KOPT-K1 (cell line): ENCODE data around the gene EPB41.
"Not testable (repeated sequence)": the region's sequence is repeated elsewhere in the genome, so short reads cannot be mapped to it uniquely, and the experiment has no call there.

Experiments
- H3K27ac ChIP-seq: fragments of 200-600 bp; sonication (generic); 2 replicates; pipeline ENCODE4 v1.5.1; 2016; ENCODE audit warnings: antibody characterized with exemption, mild to moderate bottlenecking, low read depth, low read length; ENCODE audit not compliant: poor library complexity, severe bottlenecking
- H3K36me3 ChIP-seq: fragments of 200-600 bp; sonication (generic); 2 replicates; pipeline ENCODE4 v1.5.1; 2017; ENCODE audit warnings: antibody characterized with exemption, mild to moderate bottlenecking, low read length, moderate library complexity; ENCODE audit not compliant: insufficient read depth
- H3K9me3 ChIP-seq: fragments of 200-600 bp; sonication (generic); 2 replicates; pipeline ENCODE4 v1.5.1; 2017; ENCODE audit warnings: antibody characterized with exemption, low read length, mild to moderate bottlenecking; ENCODE audit not compliant: insufficient read depth, poor library complexity, severe bottlenecking

The EPB41 gene

DNA sequence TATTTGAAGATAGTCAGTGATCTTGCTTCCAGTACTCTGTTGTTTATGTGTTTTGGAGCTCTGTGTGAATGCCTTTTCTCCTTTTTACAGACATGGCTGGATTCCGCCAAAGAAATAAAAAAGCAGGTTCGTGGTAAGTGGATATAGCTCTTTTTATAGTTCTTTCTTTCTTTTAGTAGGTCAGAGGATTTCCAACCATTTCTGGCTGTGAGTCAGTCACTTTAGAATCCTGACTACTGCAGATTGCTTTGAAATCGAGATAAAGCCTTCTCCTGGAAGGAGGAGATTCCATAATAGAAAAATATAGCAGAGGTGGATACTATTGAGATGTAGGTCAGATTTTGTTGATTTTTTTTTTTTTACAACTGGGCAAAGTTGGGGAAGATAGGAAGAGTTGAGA lies 97.4 kb downstream of the EPB41 start:
- peaks cover 10% of the 10 kb centered on the region for H3K36me3 ChIP-seq
- no peaks in the 10 kb centered on the region for H3K9me3 ChIP-seq
- no peak overlapping the region for H3K27ac ChIP-seq

GRCh38 chr1:29017235-29017634 lies 102.9 kb downstream of the EPB41 start:
- no peak overlapping the region for H3K27ac ChIP-seq
- peaks cover 45% of the 10 kb centered on the region for H3K36me3 ChIP-seq
- no peaks in the 10 kb centered on the region for H3K9me3 ChIP-seq

DNA sequence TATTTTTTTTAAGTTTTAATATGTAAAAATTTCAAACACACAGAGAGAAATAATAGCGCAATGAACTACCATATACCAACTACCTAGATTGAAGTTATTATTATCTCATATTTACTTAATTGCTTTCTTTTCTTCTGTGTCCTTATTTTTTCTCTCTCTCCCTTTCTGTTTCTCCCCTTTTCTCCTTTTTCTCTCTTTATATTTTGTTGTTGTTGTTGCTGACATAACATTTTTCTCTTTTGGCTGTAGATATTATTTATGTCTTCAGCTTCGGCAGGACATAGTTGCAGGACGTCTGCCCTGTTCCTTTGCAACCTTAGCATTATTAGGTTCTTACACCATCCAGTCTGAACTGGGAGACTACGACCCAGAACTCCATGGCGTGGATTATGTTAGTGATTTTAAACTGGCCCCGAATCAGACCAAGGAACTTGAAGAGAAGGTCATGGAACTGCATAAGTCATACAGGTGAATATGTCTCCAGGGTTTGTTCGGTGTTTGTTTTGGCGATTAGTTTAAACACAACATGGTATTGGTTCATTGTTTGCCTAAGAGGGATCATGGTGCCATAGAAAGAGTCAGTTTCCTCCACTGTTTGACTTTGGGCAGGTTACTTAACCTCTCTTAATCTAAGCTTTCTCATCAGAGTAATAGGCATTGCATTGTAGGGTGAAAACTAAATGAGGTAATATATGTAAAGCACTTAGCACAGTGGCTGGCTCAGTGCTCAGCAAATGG lies 103.8 kb downstream of the EPB41 start:
- peaks cover 41% of the 10 kb centered on the region for H3K36me3 ChIP-seq
- no peaks in the 10 kb centered on the region for H3K9me3 ChIP-seq
- no peak overlapping the region for H3K27ac ChIP-seq

DNA sequence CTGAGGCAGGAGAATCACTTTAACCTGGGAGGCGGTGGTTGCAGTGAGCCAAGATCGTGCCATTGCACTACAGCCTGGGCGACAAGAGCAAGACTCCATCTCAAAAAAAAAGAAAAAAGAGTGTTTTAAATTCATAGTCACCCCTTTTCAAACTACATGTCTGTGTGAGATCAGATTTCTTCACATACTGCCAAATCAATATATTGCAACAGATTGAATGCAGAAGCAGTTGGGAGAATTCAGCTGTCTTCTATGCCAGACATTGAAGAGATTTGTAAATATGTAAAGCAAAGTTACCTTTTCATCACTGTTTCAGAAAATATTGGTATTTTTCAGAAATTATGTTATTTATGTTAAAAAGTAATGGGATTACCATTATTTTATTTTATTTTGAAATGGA lies 108.3 kb downstream of the EPB41 start:
- Histone ChIP-seq H3K9me3 (no peaks in the 10 kb centered on the region), H3K36me3 (peaks cover 31% of the 10 kb centered on the region), H3K27ac (no peak overlapping the region)

- H3K27ac ChIP-seq, result no peak overlapping the region
- H3K9me3 ChIP-seq, result no peaks in the 10 kb centered on the region
- peaks cover 42% of the 10 kb centered on the region for H3K36me3 ChIP-seq
Observed at GRCh38 chr1:29029667-29030066, 115.3 kb downstream of the EPB41 start.

- Histone ChIP-seq H3K36me3 (peaks cover 74% of the 10 kb centered on the region), H3K27ac (no peak overlapping the region), H3K9me3 (no peaks in the 10 kb centered on the region)
Observed at GRCh38 chr1:29032841-29033240, 118.5 kb downstream of the EPB41 start.

GRCh38 chr1:29033829-29034466 lies 119.6 kb downstream of the EPB41 start:
- Histone ChIP-seq H3K27ac (no peak overlapping the region), H3K36me3 (peaks cover 85% of the 10 kb centered on the region), H3K9me3 (no peaks in the 10 kb centered on the region)

- Histone ChIP-seq H3K36me3 (peaks cover 49% of the 10 kb centered on the region), H3K27ac (no peak overlapping the region), H3K9me3 (no peaks in the 10 kb centered on the region)
Observed at GRCh38 chr1:29043274-29043965, 129.1 kb downstream of the EPB41 start.

GRCh38 chr1:29044010-29044409 lies 129.6 kb downstream of the EPB41 start:
- Histone ChIP-seq H3K27ac (no peak overlapping the region), H3K36me3 (peaks cover 50% of the 10 kb centered on the region), H3K9me3 (no peaks in the 10 kb centered on the region)

GRCh38 chr1:29045663-29046062 lies 131.3 kb downstream of the EPB41 start:
- peaks cover 46% of the 10 kb centered on the region for H3K36me3 ChIP-seq
- not testable (repeated sequence) for H3K9me3 ChIP-seq, H3K27ac ChIP-seq

DNA sequence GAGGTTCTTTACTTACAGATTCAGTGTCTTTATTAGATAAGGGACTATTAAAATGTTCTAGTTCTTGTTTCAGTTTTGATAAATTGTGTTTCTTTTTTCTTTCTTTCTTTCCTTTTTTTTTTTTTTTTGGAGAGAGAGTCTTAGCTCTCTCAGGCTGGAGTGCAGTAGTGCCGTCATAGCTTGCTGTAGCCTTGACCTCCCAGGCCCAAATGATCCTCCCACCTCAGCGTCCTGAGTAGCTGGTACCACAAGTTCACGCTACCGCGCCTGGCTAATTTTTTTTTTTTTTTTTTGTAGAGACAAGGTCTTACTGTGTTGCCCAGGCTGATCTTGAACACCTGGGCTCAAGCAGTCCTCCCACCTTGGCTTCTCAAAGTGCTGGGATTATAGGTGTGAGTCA lies 132.8 kb downstream of the EPB41 start:
- peaks cover 38% of the 10 kb centered on the region; the same call in 1 of the 2 replicates for H3K36me3 ChIP-seq
- no peak overlapping the region for H3K27ac ChIP-seq

GRCh38 chr1:29050166-29050565 lies 135.8 kb downstream of the EPB41 start:
- Histone ChIP-seq H3K36me3 (peaks cover 43% of the 10 kb centered on the region), H3K27ac (no peak overlapping the region), H3K9me3 (no peaks in the 10 kb centered on the region)

More for the DNA sequence above, 132.8 kb downstream of the EPB41 start:
- no peaks in the 10 kb centered on the region for H3K9me3 ChIP-seq

GRCh38 chr1:29052100-29052499 lies 137.7 kb downstream of the EPB41 start:
- Histone ChIP-seq H3K9me3 (no peaks in the 10 kb centered on the region), H3K27ac (no peak overlapping the region), H3K36me3 (peaks cover 48% of the 10 kb centered on the region)

- Histone ChIP-seq H3K36me3 (peaks cover 46% of the 10 kb centered on the region), H3K27ac (no peak overlapping the region), H3K9me3 (no peaks in the 10 kb centered on the region)
Observed at GRCh38 chr1:29052941-29053340, 138.6 kb downstream of the EPB41 start.

DNA sequence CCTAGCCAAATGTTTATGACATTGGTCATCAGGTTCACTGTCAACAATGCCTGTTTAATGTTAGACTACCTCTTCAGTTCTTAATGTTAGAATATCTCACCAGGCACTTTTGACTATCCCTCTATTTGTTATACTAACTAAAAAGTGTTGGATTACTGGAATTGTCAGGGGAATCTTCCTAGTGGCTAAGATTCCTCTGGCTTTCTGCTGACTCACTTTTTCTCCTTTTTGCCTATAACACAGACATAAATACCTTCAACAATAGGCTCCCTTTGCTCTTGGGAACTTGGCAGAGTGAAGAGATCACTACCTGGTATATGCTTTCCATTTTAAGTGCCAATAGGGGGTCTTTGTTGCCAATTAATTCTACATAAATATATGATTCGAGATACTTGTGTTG lies 140.8 kb downstream of the EPB41 start:
- Histone ChIP-seq H3K9me3 (no peaks in the 10 kb centered on the region), H3K27ac (no peak overlapping the region), H3K36me3 (peaks cover 40% of the 10 kb centered on the region)
